CD14-positive monocyte (primary cell): ENCODE data around the gene TSPAN8. TPM values are rescaled to one million over a fixed set of nuclear protein-coding genes. Genes with fewer than 3 reads are reported as not detected.

Source experiments
- DNase-seq, 3 donors: peaks; one replicate each; pipeline ENCODE4 v3.0.0-alpha.2; 2011 to 2022
- H2AFZ ChIP-seq: 2 replicates; pipeline ENCODE4 v1.6.0; 2012; ENCODE audit warnings: mild to moderate bottlenecking, low read depth, low read length, inconsistent platforms; ENCODE audit not compliant: insufficient read depth, poor library complexity, severe bottlenecking
- H3K27ac ChIP-seq, 2 donors: 1 replicate in 1 of 2; 2 replicates in 1 of 2; pipeline ENCODE4 v1.5.1; 2012 to 2013; ENCODE audit warnings: low read length in 2 of 2, control low read depth in 1 of 2, inconsistent platforms in 1 of 2, low read depth in 1 of 2, mild to moderate bottlenecking in 1 of 2
- H3K27me3 ChIP-seq, 2 donors: one replicate each; pipeline versions ENCODE4 v1.6.0 to v1.6.1; 2011 to 2013; ENCODE audit warnings: low read length in 2 of 2; ENCODE audit not compliant: control insufficient read depth in 2 of 2, insufficient read depth in 2 of 2
- H3K36me3 ChIP-seq, 2 donors: replicated peaks in 1 of 2; 1 replicate in 1 of 2; 2 replicates in 1 of 2; pipeline versions ENCODE4 v1.5.1 to v1.6.1; 2012 to 2013; ENCODE audit warnings: low read length in 2 of 2, control low read depth in 1 of 2, inconsistent platforms in 1 of 2, mild to moderate bottlenecking in 1 of 2; ENCODE audit not compliant: insufficient read depth in 2 of 2, control insufficient read depth in 1 of 2
- H3K4me1 ChIP-seq, 2 donors: 1 replicate in 1 of 2; 2 replicates in 1 of 2; pipeline versions ENCODE4 v1.5.1 to v1.6.1; 2012 to 2013; ENCODE audit warnings: low read length in 2 of 2, control low read depth in 1 of 2, inconsistent platforms in 1 of 2, mild to moderate bottlenecking in 1 of 2, moderate library complexity in 1 of 2; ENCODE audit not compliant: insufficient read depth in 2 of 2, control insufficient read depth in 1 of 2
- H3K4me2 ChIP-seq: replicated peaks from 2 replicates; pipeline ENCODE3; 2012; ENCODE audit warnings: low read length, moderate library complexity, mild to moderate bottlenecking; ENCODE audit not compliant: poor library complexity, severe bottlenecking; ENCODE audit errors: extremely low read depth
- H3K4me3 ChIP-seq, 3 experiments: fragments of 200-600 bp in 1 of 3; sonication (generic) in 1 of 3; replicated peaks in 1 of 3; 1 replicate in 2 of 3; 2 replicates in 1 of 3; pipeline ENCODE4 v1.5.1; 2011 to 2013; ENCODE audit warnings: low read length in 3 of 3, mild to moderate bottlenecking in 3 of 3, control low read depth in 2 of 3, low read depth in 2 of 3, inconsistent platforms in 1 of 3, moderate library complexity in 1 of 3
- H3K79me2 ChIP-seq: 2 replicates; pipeline ENCODE4 v1.6.0; 2012; ENCODE audit warnings: mild to moderate bottlenecking, control low read depth, inconsistent platforms, low read length, moderate library complexity; ENCODE audit not compliant: insufficient read depth
- H3K9ac ChIP-seq: 2 replicates; pipeline ENCODE4 v1.6.0; 2017; ENCODE audit warnings: low read length, mild to moderate bottlenecking; ENCODE audit not compliant: insufficient read depth, poor library complexity, severe bottlenecking
- H3K9me3 ChIP-seq, 2 donors: replicated peaks in 1 of 2; 1 replicate in 1 of 2; 2 replicates in 1 of 2; pipeline versions ENCODE4 v1.5.1 to v1.6.1; 2012 to 2013; ENCODE audit warnings: low read length in 2 of 2, control low read depth in 1 of 2; ENCODE audit not compliant: control insufficient read depth in 1 of 2, insufficient read depth in 1 of 2
- H4K20me1 ChIP-seq: 2 replicates; pipeline ENCODE4 v1.6.0; 2012; ENCODE audit warnings: mild to moderate bottlenecking, low read length, control low read depth, moderate library complexity; ENCODE audit not compliant: insufficient read depth
- H3K27ac Mint-ChIP-seq, 7 donors: one replicate each; pipeline ENCODE4 v1.8.0; 2020; ENCODE audit warnings: mild to moderate bottlenecking in 7 of 7, mixed read lengths in 7 of 7, moderate library complexity in 6 of 7, inconsistent platforms in 2 of 7
- H3K27me3 Mint-ChIP-seq, 3 donors: one replicate each; pipeline ENCODE4 v1.8.0; 2021 to 2022; ENCODE audit warnings: low read depth in 3 of 3, mild to moderate bottlenecking in 3 of 3, mixed read lengths in 3 of 3, moderate library complexity in 3 of 3, inconsistent platforms in 1 of 3
- H3K36me3 Mint-ChIP-seq, 2 donors: one replicate each; pipeline ENCODE4 v1.8.0; 2020; ENCODE audit warnings: mixed read lengths in 2 of 2, inconsistent platforms in 1 of 2, mild to moderate bottlenecking in 1 of 2
- H3K4me1 Mint-ChIP-seq: one replicate; pipeline ENCODE4 v1.8.0; 2020; ENCODE audit warnings: mild to moderate bottlenecking, mixed read lengths
- H3K4me3 Mint-ChIP-seq, 2 donors: one replicate each; pipeline ENCODE4 v1.8.0; 2020; ENCODE audit warnings: mild to moderate bottlenecking in 2 of 2, mixed read lengths in 2 of 2, moderate library complexity in 1 of 2
- H3K9me3 Mint-ChIP-seq, 7 donors: one replicate each; pipeline ENCODE4 v1.8.0; 2020 to 2022; ENCODE audit warnings: mixed read lengths in 7 of 7, mild to moderate bottlenecking in 6 of 7, moderate library complexity in 6 of 7, inconsistent platforms in 2 of 7
- whole genome bisulfite sequencing: methylation state at CpG from one replicate; pipeline ENCODE4 v1.1.5; 2013; ENCODE audit warnings: missing lambda C conversion rate; ENCODE audit not compliant: insufficient coverage; 5-methylcytosine and 5-hydroxymethylcytosine counted together
- intact Hi-C, 2 donors: fragments of 100-400 bp; cut with micrococcal nuclease; formaldehyde crosslinking; loops; one replicate each; pipeline versions ENCODE4 v1.15.0 to v1.15.1; 2023
- polyA plus RNA-seq, 3 donors: library from polyadenylated mRNA; depleted of rRNA in 1 of 3; unstranded in 2 of 3; stranded (reverse) in 1 of 3; fragments of 300-500 nt in 2 of 3; fragments of >200 nt in 1 of 3; fragmentation: Illumina TruSeq in 2 of 3; gene quantifications; 1 replicate in 2 of 3; 2 replicates in 1 of 3; pipeline ENCODE4 v1.2.3, GENCODE V29; 2012 to 2021
- TF ChIP-seq, protein P1 (sequence below): fragments of 200-600 bp; IDR thresholded peaks from one replicate; pipeline ENCODE4 v1.8.0; 2022; ENCODE audit warnings: antibody characterized with exemption, mild to moderate bottlenecking

The TSPAN8 gene
- polyA plus RNA-seq, 3 donors = not detected

DNA sequence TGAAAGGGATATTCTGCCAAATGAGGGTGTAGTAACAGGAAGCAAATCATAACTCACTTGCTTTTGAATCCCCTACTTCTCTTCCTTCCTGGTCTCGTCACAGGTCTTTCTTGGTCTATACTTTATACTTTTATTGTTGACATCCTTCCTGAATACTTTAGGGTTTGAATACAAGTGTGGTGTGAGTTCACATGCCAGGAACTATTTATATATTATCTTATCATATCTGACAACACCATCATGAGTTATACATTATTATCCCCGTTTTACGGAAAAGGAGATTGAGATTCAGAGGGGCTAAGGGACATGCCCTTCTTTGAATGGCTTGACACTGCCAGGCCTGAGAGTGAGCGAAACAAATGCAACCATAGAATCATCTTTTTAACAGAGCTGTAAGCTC is 33.0 kb upstream of the TSPAN8 start:
- H3K36me3 ChIP-seq = no peaks in the 10 kb centered on the region
- intact Hi-C loops = no loop called here
- Mint-ChIP-seq H3K9me3 (peaks cover 1 to 7% (median 5%) of the 10 kb centered on the region in 7 donors), H3K4me3 (no peak overlapping the region), H3K27me3 (peaks cover 0 to 2% (median 2%) of the 10 kb centered on the region in 3 donors), H3K4me1 (no peaks in the 10 kb centered on the region), H3K27ac (no peak overlapping the region), H3K36me3 (no peaks in the 10 kb centered on the region)
- peaks cover 0 to 13% of the 10 kb centered on the region in 2 donors for H3K9me3 ChIP-seq
- no peak overlapping the region for H3K27ac ChIP-seq
- no peak overlapping the region for H3K4me3 ChIP-seq
- TF ChIP-seq, protein P1, sequence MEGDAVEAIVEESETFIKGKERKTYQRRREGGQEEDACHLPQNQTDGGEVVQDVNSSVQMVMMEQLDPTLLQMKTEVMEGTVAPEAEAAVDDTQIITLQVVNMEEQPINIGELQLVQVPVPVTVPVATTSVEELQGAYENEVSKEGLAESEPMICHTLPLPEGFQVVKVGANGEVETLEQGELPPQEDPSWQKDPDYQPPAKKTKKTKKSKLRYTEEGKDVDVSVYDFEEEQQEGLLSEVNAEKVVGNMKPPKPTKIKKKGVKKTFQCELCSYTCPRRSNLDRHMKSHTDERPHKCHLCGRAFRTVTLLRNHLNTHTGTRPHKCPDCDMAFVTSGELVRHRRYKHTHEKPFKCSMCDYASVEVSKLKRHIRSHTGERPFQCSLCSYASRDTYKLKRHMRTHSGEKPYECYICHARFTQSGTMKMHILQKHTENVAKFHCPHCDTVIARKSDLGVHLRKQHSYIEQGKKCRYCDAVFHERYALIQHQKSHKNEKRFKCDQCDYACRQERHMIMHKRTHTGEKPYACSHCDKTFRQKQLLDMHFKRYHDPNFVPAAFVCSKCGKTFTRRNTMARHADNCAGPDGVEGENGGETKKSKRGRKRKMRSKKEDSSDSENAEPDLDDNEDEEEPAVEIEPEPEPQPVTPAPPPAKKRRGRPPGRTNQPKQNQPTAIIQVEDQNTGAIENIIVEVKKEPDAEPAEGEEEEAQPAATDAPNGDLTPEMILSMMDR = no peak
- no peak overlapping the region for H3K9ac ChIP-seq
- no peaks in the 10 kb centered on the region for H3K27me3 ChIP-seq
- 80% methylated on average over 1 of the region's 4 CpGs for WGBS
- DNase-seq = no peak
- H2AFZ ChIP-seq = no peak overlapping the region
- H3K79me2 ChIP-seq = no peaks in the 10 kb centered on the region
- no peaks in the 10 kb centered on the region for H3K4me1 ChIP-seq
- H4K20me1 ChIP-seq = no peaks in the 10 kb centered on the region
- H3K4me2 ChIP-seq = no peak overlapping the region

DNA sequence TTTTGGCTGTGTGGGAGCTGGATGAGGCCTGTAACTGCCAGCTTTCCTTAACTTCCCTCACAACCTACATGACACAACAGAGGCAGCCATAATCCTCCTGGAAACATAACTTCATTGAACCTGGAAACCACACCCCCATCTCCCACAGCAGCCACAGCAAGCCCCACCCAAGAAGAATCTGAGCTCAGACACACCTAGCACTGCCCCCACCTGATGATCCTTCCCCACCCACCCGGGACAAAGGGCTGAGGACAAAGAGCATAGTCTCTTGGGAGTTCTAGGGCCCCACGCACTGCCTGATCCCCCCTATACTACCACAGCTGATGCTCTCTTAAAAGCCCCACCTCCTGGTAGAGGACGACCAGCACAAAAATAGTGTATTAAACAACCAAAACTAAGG is 29.6 kb upstream of the TSPAN8 start:
- H3K4me3 Mint-ChIP-seq = no peak overlapping the region
- H3K27ac ChIP-seq = no peak overlapping the region
- no peaks in the 10 kb centered on the region for H3K79me2 ChIP-seq
- no peaks in the 10 kb centered on the region for H3K4me1 ChIP-seq
- H3K27me3 ChIP-seq = no peaks in the 10 kb centered on the region
- no peak overlapping the region for H3K4me2 ChIP-seq
- WGBS = 73% methylated on average over 2 of the region's 3 CpGs
- TF ChIP-seq, protein P1 = no peak
- peaks cover 0 to 2% (median 2%) of the 10 kb centered on the region in 3 donors for H3K27me3 Mint-ChIP-seq
- peaks cover 1 to 7% (median 5%) of the 10 kb centered on the region in 7 donors for H3K9me3 Mint-ChIP-seq
- no peaks in the 10 kb centered on the region for H3K4me1 Mint-ChIP-seq
- DNase-seq = no peak
- no peak overlapping the region for H2AFZ ChIP-seq
- H3K9ac ChIP-seq = no peak overlapping the region
- H3K4me3 ChIP-seq = no peak overlapping the region
- no peaks in the 10 kb centered on the region for H3K36me3 ChIP-seq
- H3K36me3 Mint-ChIP-seq = no peaks in the 10 kb centered on the region
- H3K27ac Mint-ChIP-seq = no peak overlapping the region
- H4K20me1 ChIP-seq = no peaks in the 10 kb centered on the region
- H3K9me3 ChIP-seq = peaks cover 0 to 13% of the 10 kb centered on the region in 2 donors
- intact Hi-C loops = no loop called here
